Dermis blood vessel endothelial cell (primary cell): ENCODE data around the gene SLC7A14. TPM values are rescaled to one million over a fixed set of nuclear protein-coding genes. Genes with fewer than 3 reads are reported as not detected.
A peak's percentile ranks its signal among the peaks of the same experiment; 100 is the strongest.

Experiments
- DNase-seq: peaks from one replicate; pipeline ENCODE4 v3.0.0; 2010
- total RNA-seq: library from RNA; depleted of rRNA; stranded (reverse); fragments of >200 nt; gene quantifications from 2 replicates; pipeline ENCODE4 v1.2.3, GENCODE V29; 2014

Gene SLC7A14
- under 0.01 and 0.14 TPM in 2 replicates for total RNA-seq

DNA sequence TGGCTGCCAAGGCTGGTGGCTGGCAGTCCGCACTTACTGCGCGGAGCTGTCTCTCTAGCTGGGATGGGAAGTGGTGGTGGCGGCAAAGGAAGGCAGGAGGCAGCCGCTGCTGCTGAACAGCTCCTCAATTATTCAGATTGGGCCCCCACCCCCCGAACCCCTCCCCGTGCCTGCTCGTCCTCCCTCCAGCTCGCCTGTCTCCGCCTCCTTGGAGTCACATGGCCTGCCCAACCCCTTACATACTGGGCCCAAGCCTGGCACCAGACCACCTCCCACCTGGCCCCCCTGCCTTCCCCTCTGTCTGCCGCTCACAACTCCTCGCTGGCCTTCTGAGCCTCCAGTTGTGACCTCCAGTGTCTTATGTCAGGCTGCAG lies at the start of gene SLC7A14:
SLC7A14 (minus strand) TSS at position 139 of the 374 bp plus-strand sequence. CDS start 59,139 bp downstream, outside the sequence.
- DNase-seq, result peak; percentile 20

DNA sequence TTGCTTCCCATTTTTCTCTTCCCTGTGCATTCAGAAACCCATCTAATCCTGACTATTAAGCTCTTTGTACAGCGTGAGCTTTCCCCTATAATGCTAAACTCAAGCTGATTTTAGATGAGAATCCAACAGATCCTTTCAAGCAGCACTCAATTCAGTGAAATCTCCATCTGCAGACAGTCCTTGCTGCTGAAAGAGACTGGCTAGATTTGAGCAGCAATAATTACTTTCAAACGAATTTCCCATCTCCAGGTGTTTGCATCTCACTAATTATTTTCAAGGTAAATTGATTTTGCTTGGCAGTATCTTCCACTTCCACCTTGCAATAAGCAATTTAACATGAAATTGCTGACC lies 49.5 kb upstream of the SLC7A14 start:
- no peak for DNase-seq

DNA sequence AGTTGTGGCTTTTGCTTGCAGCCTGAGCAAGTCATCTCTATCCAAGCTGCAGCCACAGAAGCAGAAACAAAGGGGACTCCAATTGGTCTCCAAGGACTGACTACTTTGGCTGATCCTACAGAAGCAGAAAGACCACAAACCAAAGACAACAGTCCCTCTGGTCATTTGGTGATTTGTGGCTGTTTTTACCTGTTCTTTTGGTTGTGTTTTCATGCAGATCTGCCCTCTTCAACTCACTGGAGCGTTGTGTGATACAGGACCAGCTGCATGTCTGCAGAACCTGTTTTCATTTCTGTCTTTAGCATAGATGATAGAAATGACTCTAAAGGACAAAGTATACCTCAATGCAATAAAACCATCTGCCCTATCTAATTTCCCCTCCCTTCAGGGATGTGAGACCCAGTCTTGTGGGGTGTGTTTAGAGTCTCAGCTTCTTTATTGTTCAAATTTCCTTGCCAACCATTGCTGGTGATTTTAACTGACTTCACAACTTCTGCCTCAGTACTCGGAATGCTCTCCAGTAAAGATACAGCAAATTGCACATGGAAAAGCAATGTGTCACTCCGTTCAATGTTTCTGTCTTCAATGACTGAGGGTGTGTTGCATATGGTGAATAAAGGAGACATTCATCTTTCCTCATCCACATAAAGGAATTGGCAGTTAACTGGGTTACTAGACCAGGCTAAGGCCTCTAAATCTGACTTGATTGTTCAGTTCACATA lies 48.9 kb upstream of the SLC7A14 start:
- DNase-seq, result no peak

DNA sequence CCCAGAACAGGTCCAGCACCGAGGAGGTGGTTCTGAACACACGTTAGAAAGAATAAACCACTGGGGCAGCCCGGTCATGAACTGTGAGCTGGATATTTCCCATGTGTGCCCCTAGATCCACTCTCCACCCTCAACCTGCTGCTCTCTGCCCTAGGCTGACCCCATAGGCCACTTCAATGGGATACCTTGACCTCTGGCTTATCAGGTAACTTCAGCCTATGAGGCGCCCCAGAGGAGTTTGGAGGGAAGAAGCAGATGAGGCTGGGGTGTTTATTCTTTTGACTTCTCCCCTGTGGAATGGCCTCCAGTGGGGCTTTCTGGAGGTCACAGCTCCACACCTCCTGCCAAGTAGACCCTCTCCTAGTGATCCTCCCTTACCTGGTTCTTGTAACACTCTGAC lies 47.7 kb upstream of the SLC7A14 start:
- no peak for DNase-seq

DNA sequence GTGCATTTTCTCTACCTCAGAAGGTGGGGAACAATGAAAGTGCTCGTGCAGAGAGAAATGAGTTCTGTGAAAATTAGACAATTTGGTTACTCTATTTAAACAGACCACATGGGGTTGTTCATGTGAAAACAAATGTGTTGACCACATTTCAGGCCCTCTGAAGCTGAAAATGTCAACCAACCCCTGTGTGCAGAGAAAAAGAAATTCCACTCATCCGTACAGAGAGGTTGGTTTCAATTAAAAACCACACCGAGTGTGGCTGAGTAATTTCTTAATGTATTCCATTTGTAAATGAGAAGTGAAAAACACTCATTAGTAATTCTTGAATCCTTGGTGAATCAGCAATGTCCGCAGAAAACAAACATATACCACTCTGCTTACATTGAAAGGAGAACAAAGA lies 46.9 kb upstream of the SLC7A14 start:
- no peak for DNase-seq

DNA sequence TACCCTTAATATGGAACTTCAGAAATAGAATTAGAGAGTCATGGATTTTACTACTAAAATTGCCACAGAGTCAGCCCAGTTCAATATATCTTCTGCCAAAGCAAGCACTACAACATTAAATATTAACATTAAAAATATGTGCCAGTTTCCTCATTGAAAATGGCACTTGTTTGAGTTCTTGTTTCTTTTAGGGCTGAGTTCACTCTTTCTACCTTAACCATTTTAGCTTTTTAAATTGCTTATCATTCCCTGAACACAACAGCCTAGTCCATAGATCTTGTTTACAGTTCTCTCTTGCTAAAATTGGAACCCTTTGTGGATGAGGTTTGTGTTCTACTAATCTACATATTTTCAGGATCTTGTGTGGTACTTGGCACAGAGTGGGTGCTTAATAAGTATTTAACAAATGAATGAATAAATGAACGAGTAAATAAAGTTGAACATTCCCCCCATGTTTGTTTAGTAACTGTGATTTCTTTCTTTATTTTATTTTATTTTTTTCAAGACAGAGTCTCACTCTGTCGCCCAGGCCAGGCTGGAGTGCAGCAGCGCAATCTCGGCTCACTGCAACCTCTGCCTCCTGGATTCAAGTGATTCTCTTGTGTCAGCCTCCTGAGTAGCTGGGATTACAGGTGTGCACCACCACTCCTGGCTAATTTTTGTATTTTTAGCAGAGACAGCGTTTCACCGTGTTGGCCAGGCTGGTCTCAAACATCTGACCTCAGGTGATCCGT lies 46.0 kb upstream of the SLC7A14 start:
- no peak for DNase-seq

DNA sequence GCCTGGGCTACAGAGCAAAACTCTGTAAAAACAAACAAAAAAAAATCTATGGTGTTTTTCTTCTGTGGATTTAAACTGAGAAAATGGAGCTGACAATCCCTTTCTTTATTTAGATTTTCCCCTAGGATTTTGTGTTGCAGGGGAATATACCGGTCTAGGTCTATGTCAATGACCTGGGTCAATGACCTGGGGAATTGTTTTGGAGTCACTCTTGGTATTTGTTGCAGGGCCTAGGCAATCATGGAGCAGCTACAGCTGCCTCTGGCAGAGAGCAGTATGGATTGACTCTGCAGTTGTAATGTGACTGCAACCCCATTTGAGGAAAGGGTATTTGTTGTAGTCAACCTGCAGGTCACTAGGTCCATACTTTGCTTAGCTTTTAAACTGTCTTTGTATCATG lies 37.6 kb upstream of the SLC7A14 start:
- DNase-seq, result no peak

DNA sequence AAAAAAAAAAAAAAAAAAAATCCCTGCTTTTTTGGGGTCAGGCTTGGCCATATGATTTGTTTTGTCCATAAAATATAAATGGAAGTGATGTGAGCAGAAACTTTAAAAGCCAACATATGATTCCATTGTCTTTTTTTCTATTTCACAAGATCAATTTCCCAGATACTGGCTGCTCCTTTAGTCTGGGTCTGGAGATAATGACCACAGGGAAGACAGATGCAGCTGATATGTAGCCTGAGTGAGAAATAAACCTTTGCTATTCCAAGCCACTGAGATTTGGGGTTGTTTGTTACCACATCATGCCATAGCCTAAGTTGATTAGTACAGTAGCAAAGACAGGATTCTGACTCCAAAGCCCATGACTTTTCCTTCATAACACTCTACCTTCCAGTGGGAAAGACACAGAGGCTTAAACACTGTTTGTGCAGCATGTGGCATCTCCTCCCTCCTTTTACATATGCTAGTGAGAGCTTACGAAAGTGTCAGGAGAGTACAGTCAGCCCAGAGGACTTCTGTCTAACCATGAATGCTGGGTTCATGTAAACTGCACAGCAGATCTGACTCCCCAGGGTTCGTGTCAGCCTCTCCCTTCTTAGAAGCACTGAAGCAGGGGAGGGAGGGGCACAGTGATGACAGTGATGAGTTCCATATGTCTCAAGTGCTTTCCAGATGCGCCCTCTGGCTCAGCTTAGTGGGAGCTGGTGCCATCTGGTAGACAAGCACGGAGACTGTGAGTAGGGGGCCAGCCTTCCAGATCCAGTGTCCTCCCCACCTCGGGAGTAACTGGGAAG lies 36.7 kb upstream of the SLC7A14 start:
- DNase-seq, result no peak

DNA sequence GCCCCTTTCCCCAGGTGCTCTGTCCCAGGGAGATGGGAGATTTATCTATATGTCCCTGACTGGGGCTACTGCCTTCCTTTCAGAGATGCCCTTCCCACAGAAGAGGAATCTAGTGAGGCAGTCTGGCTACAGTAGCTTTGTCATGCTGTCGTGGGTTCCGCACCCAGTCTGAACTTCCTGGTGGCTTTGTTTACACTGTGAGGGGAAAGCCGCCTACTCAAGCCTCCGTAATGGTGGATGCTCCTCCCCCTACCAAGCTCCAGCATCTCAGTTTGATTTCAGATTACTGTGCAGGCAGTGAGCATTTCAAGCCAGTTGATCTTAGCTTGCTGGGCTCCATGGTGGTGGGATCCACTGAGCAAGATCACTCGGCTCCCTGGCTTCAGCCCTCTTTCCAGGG lies 35.4 kb upstream of the SLC7A14 start:
- DNase-seq, result no peak

DNA sequence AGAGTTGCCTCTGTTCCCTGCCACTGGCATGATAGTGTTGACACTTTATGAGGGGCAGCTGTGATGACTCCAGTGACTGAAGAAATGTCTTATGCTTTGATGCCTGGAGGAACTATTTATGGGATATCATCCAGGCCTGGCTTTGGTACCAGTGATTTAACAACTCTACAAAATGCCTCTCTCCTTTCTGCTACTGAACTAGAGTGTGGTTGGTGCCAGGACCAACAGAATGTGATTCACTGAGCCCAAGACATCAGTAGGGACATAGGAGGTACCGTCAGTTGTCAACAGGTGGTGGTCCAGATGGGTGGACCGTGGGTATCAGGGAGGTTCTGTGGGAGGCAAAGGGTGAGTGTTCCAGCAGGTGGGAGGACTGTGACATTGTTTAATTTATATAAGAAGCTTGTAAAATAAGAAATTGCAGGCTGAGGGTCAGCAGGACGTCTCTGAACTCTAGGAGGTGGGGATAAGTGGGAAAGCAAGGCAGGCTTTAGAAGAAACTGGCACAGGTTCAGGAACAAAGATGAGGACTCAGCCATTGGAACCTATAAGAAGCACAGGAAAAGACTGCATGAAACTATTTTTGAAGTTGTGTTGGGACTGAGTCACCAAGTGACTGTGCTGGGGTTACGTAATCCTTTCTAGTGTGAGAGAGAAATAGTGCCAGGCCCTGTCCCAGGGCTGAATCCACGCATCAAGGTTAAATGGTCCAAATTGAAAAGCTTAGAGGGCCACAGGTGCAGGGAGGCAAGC lies 28.5 kb upstream of the SLC7A14 start:
- peak; percentile 88 for DNase-seq

DNA sequence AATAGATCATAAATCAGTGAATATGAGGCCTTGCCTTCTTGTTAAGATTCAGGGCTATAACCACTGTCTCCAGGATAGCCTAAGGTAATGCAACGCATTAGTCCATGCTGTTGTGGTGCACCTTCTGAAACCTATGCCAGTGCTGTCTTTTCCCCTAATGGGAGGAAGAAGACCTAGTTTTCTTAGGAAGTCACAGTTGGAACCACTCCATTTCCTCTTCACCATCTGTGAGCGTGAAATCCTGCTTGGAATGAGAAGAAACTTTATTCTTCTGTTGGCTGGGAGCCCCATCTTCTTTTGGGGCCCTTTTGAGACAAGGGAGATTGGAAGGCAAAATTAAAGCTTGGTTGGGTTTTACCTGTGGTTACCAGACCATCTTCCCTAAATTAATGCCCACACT lies 25.9 kb upstream of the SLC7A14 start:
- DNase-seq, result no peak

DNA sequence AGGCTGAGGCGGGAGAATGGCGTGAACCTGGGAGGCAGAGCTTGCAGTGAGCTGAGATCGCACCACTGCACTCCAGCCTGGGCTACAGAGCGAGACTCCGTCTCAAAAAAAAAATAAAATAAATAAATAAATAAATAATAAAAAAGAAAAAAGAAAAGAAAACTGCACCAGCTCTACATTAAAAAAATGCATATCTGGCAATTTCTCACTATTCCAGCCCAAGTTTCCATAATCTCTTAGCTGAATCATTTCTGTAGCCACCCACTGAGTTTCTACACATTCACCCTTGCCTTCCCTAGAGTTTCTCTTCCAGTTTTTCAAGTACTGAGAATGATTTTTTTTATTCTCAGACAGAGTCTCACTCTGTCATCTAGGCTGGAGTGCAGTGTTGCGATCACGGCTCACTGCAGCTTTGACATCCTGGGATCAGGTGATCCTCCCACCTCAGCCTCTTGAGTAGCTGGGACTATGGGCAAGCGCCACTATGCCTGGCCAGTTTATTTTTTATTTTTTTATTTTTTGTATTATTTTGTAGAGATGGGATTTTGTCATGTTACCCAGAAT lies 24.5 kb upstream of the SLC7A14 start:
- no peak for DNase-seq

DNA sequence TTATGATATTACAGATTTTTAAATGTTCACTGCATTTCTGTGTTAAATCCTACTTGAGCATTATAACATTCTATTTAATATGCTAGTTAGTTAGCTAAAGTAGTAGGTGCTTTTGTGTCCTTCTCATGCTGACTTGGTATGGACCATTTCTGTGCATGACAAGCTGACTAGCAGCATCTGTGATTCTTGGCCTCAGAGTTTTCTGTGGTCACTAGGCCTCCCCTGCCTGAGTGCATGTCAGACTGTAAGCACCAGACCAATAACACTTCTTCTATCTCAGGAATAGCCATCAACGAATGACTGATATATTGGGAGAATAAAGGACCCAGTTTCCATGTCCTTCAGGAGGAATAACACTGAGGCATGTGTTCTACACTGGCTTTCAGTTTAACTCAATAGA lies 22.6 kb upstream of the SLC7A14 start:
- DNase-seq, result no peak

DNA sequence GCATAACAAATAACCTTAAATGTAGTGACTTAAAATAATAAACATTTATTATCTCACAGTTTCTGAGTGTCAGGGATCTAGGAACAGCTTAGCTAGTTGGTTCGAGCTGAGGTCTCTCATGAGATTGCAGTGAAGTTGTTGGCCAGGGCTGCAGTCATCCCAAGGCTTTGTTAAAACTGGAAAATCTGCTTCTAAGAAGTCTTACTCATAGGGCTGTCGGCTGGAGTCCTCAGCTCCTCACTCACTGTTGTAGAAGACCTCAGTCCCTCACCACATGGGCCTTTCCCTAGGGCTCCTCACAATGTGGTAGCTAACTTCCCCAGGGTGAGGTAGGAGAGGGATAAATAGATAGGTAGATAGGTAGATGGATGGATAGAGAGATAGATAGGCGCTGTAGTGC lies 20.8 kb upstream of the SLC7A14 start:
- DNase-seq, result no peak

DNA sequence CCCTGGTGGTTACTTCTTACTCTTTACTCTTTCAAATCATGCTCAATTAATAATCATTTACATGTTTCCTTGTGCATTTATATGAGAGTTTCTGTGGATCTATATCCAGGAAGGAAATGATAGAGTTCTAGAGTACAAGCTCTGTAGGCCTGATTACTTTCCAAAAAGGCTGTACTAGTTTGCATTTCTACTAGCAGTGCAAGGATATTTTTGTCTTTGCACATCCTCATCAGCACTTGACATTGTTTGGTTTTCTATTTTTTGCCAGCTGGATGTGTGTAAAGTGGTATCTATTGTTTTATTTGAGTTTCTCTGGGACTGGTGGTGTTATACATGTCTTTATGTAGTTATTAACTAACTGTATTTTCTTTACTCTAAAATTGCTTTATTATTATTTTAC lies 19.6 kb upstream of the SLC7A14 start:
- no peak for DNase-seq

DNA sequence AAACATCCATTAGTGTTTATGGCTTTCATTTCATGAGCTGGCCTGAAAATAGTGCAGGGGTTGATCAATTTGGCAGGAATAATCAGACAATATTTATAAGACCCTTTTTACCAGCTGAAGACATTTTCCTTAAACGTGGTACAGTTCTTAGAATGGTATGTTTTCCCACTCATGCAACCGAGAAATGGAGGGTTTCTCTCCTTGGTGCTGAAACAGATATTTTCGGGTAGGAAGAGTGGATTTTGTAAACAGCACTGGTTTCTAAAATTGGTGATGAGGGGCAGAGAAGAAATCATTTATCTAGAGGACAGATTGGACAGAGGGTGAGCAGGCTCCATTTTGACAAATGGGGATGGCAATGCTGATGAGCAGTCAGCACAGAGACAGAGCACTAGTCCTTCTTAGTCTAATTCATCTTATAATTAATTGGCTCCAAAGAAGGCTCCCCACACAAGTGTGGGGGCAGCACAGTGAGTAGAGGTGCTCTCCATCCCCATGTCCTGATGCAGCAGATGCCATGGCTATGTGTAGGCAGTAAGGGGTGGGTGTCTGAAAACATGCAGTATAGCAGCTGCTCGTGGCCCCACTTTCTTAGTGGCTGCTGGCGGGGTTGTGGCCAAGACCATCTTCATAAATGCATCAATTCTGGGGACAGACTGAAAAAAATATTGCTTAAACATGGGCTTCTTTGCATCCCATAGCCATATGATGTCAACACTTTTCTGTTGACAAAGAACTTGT lies 18.1 kb upstream of the SLC7A14 start:
- DNase-seq, result peak; percentile 8

DNA sequence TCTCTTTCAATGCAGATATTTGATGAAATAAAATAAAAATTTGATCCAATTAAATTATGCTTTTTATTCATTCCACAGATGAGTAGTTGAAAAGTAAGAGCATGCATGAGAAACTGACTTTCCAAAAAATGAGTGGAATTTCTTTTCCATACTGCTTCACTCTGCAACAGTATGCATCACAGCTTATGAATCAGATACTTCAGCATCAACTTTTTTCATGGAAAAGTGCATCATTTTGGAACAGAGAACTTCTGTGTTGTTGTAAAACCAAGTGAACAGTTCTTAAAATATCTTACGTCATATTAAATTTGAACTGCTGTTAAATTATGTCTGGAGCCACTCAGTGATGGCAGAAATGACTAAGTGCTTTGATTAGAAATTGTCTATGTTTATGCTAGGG lies 16.7 kb upstream of the SLC7A14 start:
- no peak for DNase-seq

DNA sequence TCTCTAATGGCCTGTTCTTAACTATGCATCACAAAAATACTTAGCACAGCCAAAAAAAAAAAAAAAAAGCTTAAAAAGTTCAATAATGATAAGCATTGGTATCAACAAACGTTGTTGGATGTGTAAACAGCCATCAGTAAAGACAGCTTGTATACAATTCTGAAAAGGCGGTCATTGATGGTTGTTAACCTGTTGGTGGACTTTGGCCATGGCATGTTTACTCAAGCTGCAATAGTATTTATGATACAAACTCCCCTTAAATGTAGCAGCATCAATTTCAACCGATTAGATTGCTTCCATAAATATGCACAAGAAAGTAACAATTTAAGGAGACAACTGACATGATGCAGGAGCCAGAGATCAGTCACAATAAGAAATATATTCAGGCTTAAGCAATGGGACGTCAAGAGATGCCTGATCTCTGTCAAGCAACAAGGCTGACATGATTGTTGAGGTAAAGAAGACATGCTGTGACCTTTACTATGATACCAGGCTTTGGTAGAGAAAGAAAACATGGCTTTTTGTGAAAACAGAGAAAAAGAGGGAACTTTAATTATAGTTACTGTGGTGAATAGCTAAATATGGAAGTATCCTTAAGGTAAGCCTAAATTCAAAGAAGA lies 14.2 kb upstream of the SLC7A14 start:
- no peak for DNase-seq

DNA sequence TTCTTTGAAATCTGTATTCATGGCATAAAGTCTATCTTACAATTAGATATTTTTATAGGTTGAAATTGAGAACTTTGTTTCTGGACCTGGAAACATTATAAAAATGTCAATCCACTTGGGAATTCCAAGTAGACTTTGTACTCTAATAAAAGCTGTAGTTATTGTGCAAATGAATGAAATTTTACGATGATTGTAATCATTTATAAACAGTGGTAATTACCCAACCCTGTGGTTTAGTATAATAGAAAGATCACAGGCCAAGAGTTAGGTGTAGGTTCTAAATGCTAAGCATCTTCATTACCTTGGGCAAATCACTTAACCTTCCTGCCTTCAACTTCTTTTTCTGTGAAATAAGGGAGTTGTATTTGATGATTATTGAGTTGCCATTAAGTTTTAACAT lies 13.2 kb upstream of the SLC7A14 start:
- no peak for DNase-seq

DNA sequence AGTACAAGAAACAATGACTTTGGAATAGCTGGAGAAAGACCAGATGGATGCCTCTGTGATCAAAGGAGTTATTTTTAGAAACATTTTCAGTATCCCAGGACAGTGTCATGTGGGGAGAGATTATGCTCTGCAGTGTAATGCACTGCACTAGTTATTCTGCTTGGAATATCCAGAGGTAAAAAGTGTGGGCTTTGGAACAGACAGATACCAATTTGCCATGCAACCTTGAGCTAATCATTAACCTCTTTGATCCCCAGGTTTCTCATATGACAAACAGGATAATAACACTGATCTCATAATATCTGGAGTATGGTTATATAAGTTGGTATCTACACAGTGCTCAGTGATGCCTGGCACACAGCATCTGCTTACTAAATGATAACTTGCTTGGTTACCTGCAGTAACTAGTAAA lies 12.2 kb upstream of the SLC7A14 start:
- no peak for DNase-seq

DNA sequence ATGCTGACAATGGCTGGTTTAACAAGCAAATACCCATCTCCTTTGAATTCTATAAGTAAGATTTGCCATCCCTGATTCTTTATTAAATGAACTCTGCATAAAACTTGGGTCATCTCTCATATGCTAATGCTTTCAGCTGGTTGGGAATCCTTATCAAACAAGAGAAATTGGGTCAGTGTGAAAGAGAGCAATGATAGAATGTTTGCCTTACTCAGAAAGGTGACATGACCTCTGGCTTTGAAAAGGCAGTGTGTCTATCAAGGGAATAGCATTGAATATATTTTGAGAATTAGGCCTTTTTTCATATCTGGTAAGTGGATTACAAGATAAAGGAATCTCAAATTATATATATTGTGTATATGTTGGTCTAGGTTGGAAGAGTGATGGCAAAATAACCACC lies 8.7 kb upstream of the SLC7A14 start:
- no peak for DNase-seq
